HEK293 (cell line): ENCODE results near the gene GRB7.

ENCODE experiments used
- ZSCAN4 ChIP-seq: fragments of 450-650 bp; formaldehyde crosslinking; IDR thresholded peaks from 2 replicates; pipeline ENCODE4 v1.5.1; 2017; ENCODE audit warnings: missing biosample characterization, missing genetic modification characterization
- TF ChIP-seq, protein P1 (sequence below): fragments of 450-650 bp; formaldehyde crosslinking; IDR thresholded peaks from 2 replicates; pipeline ENCODE4 v1.5.1; 2016; ENCODE audit warnings: missing biosample characterization, missing genetic modification characterization

DNA sequence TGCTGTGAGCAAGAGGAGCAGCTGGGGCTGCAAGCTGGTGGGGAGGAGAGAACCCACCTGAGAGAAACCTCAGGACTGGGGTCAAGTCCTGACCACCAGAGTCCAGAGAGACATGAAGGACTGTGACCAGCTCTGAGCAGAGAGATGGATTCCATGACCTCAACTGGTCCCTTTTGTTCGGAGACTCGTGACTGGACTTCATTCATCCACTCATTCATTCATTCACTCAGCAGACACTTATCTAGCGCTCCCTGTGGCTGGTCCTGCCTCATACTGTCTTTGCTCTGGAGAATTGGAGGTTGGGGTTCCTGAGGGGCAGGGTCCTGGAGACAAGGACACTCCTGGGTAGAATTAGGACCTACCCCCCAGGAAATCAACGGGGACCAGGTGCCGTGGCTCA, 33.8 kb upstream of the GRB7 start:
- TF ChIP-seq, protein P1, sequence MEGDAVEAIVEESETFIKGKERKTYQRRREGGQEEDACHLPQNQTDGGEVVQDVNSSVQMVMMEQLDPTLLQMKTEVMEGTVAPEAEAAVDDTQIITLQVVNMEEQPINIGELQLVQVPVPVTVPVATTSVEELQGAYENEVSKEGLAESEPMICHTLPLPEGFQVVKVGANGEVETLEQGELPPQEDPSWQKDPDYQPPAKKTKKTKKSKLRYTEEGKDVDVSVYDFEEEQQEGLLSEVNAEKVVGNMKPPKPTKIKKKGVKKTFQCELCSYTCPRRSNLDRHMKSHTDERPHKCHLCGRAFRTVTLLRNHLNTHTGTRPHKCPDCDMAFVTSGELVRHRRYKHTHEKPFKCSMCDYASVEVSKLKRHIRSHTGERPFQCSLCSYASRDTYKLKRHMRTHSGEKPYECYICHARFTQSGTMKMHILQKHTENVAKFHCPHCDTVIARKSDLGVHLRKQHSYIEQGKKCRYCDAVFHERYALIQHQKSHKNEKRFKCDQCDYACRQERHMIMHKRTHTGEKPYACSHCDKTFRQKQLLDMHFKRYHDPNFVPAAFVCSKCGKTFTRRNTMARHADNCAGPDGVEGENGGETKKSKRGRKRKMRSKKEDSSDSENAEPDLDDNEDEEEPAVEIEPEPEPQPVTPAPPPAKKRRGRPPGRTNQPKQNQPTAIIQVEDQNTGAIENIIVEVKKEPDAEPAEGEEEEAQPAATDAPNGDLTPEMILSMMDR (tag by site-specific recombination): no peak
- no peak for TF ChIP-seq ZSCAN4 (tag by site-specific recombination)
